ENCODE measurements around the gene RIMBP3B. TPM values are rescaled to one million over a fixed set of nuclear protein-coding genes. Genes with fewer than 3 reads are reported as not detected.
"Not testable (repeated sequence)": the region's sequence is repeated elsewhere in the genome, so short reads cannot be mapped to it uniquely, and the experiment has no call there.

The RIMBP3B gene
- total and polyA plus RNA-seq, 9 of the 15 experiments (the other 6 are each of a cell fraction or from before 2014, with no cell fraction given): 0.01 to 0.55 (median 0.16) TPM; not detected in 1

- DNase-seq (ENCODE audit: extremely low read depth in 1 of 4, low spot score in 3 of 4); H3K9me1 ChIP-seq (ENCODE audit: control insufficient read depth, insufficient read depth, low read length); H3K27ac ChIP-seq (ENCODE audit: extremely low read depth, low read depth, low read length); intact Hi-C loops (cut with micrococcal nuclease); H4K20me1 ChIP-seq (replicated peaks; ENCODE audit: control insufficient read depth, insufficient read depth, low read length); FAIRE-seq; H3K79me2 ChIP-seq (ENCODE audit: control insufficient read depth, insufficient read depth, low read length); H3K4me3 ChIP-seq; in situ Hi-C loops (cut with MboI); H3K36me3 ChIP-seq (ENCODE audit: control insufficient read depth, insufficient read depth, low read length); H3K9ac ChIP-seq (ENCODE audit: insufficient read depth in 1 of 2, low read depth in 2 of 2, low read length in 2 of 2); BruUV-seq (replicated peaks); CTCF ChIA-PET (ENCODE audit: low intra/inter-chr PET ratio); H3K27me3 ChIP-seq (ENCODE audit: control insufficient read depth in 2 of 2, insufficient read depth in 2 of 2, low read length in 2 of 2); H3K4me1 ChIP-seq (replicated peaks in 1 of 2; ENCODE audit: control insufficient read depth in 2 of 2, insufficient read depth in 2 of 2, low read length in 2 of 2); H3K9me3 ChIP-seq (replicated peaks; ENCODE audit: control insufficient read depth, insufficient read depth, low read depth, low read length); POLR2A ChIA-PET; H3K4me2 ChIP-seq (ENCODE audit: insufficient read depth, low read length); H2AFZ ChIP-seq (ENCODE audit: low read depth, low read length): not testable (repeated sequence)
- WGBS (ENCODE audit: insufficient coverage, low coverage, missing lambda C conversion rate): no CpG with 5 or more reads among the region's 7 CpGs
- ATAC-seq: peak; percentile 80
Observed at GRCh38 chr22:21389480-21389879, 5.9 kb downstream of the RIMBP3B start.

- BruUV-seq (replicated peaks); POLR2A ChIA-PET: not testable (repeated sequence)
Observed at GRCh38 chr22:21390013-21390412, 6.5 kb downstream of the RIMBP3B start.

GRCh38 chr22:21394613-21395012, 11.1 kb downstream of the RIMBP3B start:
- H3K27ac ChIP-seq (ENCODE audit: extremely low read depth, low read depth, low read length); in situ Hi-C loops (cut with MboI); H3K4me2 ChIP-seq (ENCODE audit: insufficient read depth, low read length); H4K20me1 ChIP-seq (replicated peaks; ENCODE audit: control insufficient read depth, insufficient read depth, low read length); H3K9ac ChIP-seq (ENCODE audit: insufficient read depth in 1 of 2, low read depth in 2 of 2, low read length in 2 of 2); H3K27me3 ChIP-seq (ENCODE audit: control insufficient read depth in 2 of 2, insufficient read depth in 2 of 2, low read length in 2 of 2); H3K4me3 ChIP-seq; H3K9me1 ChIP-seq (ENCODE audit: control insufficient read depth, insufficient read depth, low read length); ATAC-seq; H3K4me1 ChIP-seq (replicated peaks in 1 of 2; ENCODE audit: control insufficient read depth in 2 of 2, insufficient read depth in 2 of 2, low read length in 2 of 2); H3K79me2 ChIP-seq (ENCODE audit: control insufficient read depth, insufficient read depth, low read length); DNase-seq (ENCODE audit: extremely low read depth in 1 of 4, low spot score in 3 of 4); H2AFZ ChIP-seq (ENCODE audit: low read depth, low read length); H3K36me3 ChIP-seq (ENCODE audit: control insufficient read depth, insufficient read depth, low read length); BruUV-seq (replicated peaks); FAIRE-seq; intact Hi-C loops (cut with micrococcal nuclease); POLR2A ChIA-PET; CTCF ChIA-PET (ENCODE audit: low intra/inter-chr PET ratio); H3K9me3 ChIP-seq (replicated peaks; ENCODE audit: control insufficient read depth, insufficient read depth, low read depth, low read length): not testable (repeated sequence)
- WGBS (ENCODE audit: insufficient coverage, low coverage, missing lambda C conversion rate): no CpG with 5 or more reads among the region's 7 CpGs

More at GRCh38 chr22:21390013-21390412, 6.5 kb downstream of the RIMBP3B start:
- H4K20me1 ChIP-seq (replicated peaks; ENCODE audit: control insufficient read depth, insufficient read depth, low read length); H3K4me2 ChIP-seq (ENCODE audit: insufficient read depth, low read length); H3K27ac ChIP-seq (ENCODE audit: extremely low read depth, low read depth, low read length); FAIRE-seq; H3K79me2 ChIP-seq (ENCODE audit: control insufficient read depth, insufficient read depth, low read length); H2AFZ ChIP-seq (ENCODE audit: low read depth, low read length); CTCF ChIA-PET (ENCODE audit: low intra/inter-chr PET ratio); H3K36me3 ChIP-seq (ENCODE audit: control insufficient read depth, insufficient read depth, low read length); DNase-seq (ENCODE audit: extremely low read depth in 1 of 4, low spot score in 3 of 4); H3K9ac ChIP-seq (ENCODE audit: insufficient read depth in 1 of 2, low read depth in 2 of 2, low read length in 2 of 2); H3K4me3 ChIP-seq; in situ Hi-C loops (cut with MboI); H3K4me1 ChIP-seq (replicated peaks in 1 of 2; ENCODE audit: control insufficient read depth in 2 of 2, insufficient read depth in 2 of 2, low read length in 2 of 2); H3K9me1 ChIP-seq (ENCODE audit: control insufficient read depth, insufficient read depth, low read length); H3K9me3 ChIP-seq (replicated peaks; ENCODE audit: control insufficient read depth, insufficient read depth, low read depth, low read length); intact Hi-C loops (cut with micrococcal nuclease); H3K27me3 ChIP-seq (ENCODE audit: control insufficient read depth in 2 of 2, insufficient read depth in 2 of 2, low read length in 2 of 2): not testable (repeated sequence)
- peak; percentile 25 for ATAC-seq
- WGBS (ENCODE audit: insufficient coverage, low coverage, missing lambda C conversion rate): no CpG with 5 or more reads among the region's 9 CpGs

- H3K36me3 ChIP-seq (ENCODE audit: control insufficient read depth, insufficient read depth, low read length); POLR2A ChIA-PET; FAIRE-seq; H3K27me3 ChIP-seq (ENCODE audit: control insufficient read depth in 2 of 2, insufficient read depth in 2 of 2, low read length in 2 of 2); H3K9me3 ChIP-seq (replicated peaks; ENCODE audit: control insufficient read depth, insufficient read depth, low read depth, low read length); H2AFZ ChIP-seq (ENCODE audit: low read depth, low read length); CTCF ChIA-PET (ENCODE audit: low intra/inter-chr PET ratio); H3K4me3 ChIP-seq; H3K9me1 ChIP-seq (ENCODE audit: control insufficient read depth, insufficient read depth, low read length); H3K4me2 ChIP-seq (ENCODE audit: insufficient read depth, low read length); intact Hi-C loops (cut with micrococcal nuclease); BruUV-seq (replicated peaks); H3K4me1 ChIP-seq (replicated peaks in 1 of 2; ENCODE audit: control insufficient read depth in 2 of 2, insufficient read depth in 2 of 2, low read length in 2 of 2); DNase-seq (ENCODE audit: extremely low read depth in 1 of 4, low spot score in 3 of 4); H4K20me1 ChIP-seq (replicated peaks; ENCODE audit: control insufficient read depth, insufficient read depth, low read length); H3K27ac ChIP-seq (ENCODE audit: extremely low read depth, low read depth, low read length); H3K79me2 ChIP-seq (ENCODE audit: control insufficient read depth, insufficient read depth, low read length); ATAC-seq; H3K9ac ChIP-seq (ENCODE audit: insufficient read depth in 1 of 2, low read depth in 2 of 2, low read length in 2 of 2): not testable (repeated sequence)
- in situ Hi-C loops (cut with MboI): loop anchor here (5.0 to 25.0 kb wide), 3 partner anchors 241 to 1136 kb away; partner anchors contain the start of gene SDF2L1
- WGBS (ENCODE audit: insufficient coverage, low coverage, missing lambda C conversion rate): no CpG with 5 or more reads among the region's 21 CpGs
Observed at GRCh38 chr22:21401197-21401969, 17.8 kb downstream of the RIMBP3B start.

Data from K562 (cell line).